WTC11 (cell line): Measurements from ENCODE around the gene COL27A1. TPM values are rescaled to one million over a fixed set of nuclear protein-coding genes. Genes with fewer than 3 reads are reported as not detected.

ENCODE experiments used
- ATAC-seq: fragments of 200-7000 bp; cut with Tn5 transposase; 2 replicates; pipeline ENCODE4 v1.10.0; 2021; ENCODE audit warnings: mild to moderate bottlenecking, moderate library complexity
- CTCF ChIA-PET: fragments of 300-600 bp; sonication (Branson Sonifier 250); formaldehyde crosslinking; loops from one replicate; lab custom pipeline; 2021; ENCODE audit warnings: antibody characterized with exemption; lab: Charles Lee
- POLR2A ChIA-PET: fragments of 350-600 bp; sonication (Branson Sonifier 250); formaldehyde crosslinking; loops from one replicate; lab custom pipeline; 2021; ENCODE audit warnings: antibody characterized with exemption; lab: Charles Lee
- DNase-seq: peaks from one replicate; pipeline ENCODE4 v3.0.0; 2021; ENCODE audit warnings: low spot score
- H3K27ac Mint-ChIP-seq: 2 replicates; pipeline ENCODE4 v1.8.0; 2021; ENCODE audit warnings: mixed read lengths
- H3K27me3 Mint-ChIP-seq: 2 replicates; pipeline ENCODE4 v1.8.0; 2021; ENCODE audit warnings: low read depth, mild to moderate bottlenecking, moderate library complexity, mixed read lengths
- H3K36me3 Mint-ChIP-seq: 2 replicates; pipeline ENCODE4 v1.8.0; 2021; ENCODE audit warnings: mixed read lengths
- H3K4me1 Mint-ChIP-seq: 2 replicates; pipeline ENCODE4 v1.8.0; 2022; ENCODE audit warnings: mixed read lengths
- H3K4me3 Mint-ChIP-seq: 2 replicates; pipeline ENCODE4 v1.8.0; 2021; ENCODE audit warnings: mild to moderate bottlenecking, moderate library complexity, mixed read lengths
- H3K9me3 Mint-ChIP-seq: 2 replicates; pipeline ENCODE4 v1.8.0; 2021; ENCODE audit warnings: mixed read lengths
- ATF6 ChIP-seq: sonication (generic); formaldehyde crosslinking; IDR thresholded peaks from 2 replicates; pipeline ENCODE4 v1.8.1; 2023; ENCODE audit warnings: mild to moderate bottlenecking, missing genetic modification reagents
- CREB1 ChIP-seq: sonication (generic); formaldehyde crosslinking; IDR thresholded peaks from 2 replicates; pipeline ENCODE4 v1.8.0; 2023; ENCODE audit warnings: mild to moderate bottlenecking, missing genetic modification reagents
- E2F4 ChIP-seq: sonication (generic); formaldehyde crosslinking; IDR thresholded peaks from 2 replicates; pipeline ENCODE4 v1.8.1; 2022; ENCODE audit warnings: low read depth, mild to moderate bottlenecking, moderate library complexity, missing genetic modification reagents, borderline replicate concordance
- E2F5 ChIP-seq: sonication (generic); formaldehyde crosslinking; IDR thresholded peaks from 2 replicates; pipeline ENCODE4 v1.8.1; 2022; ENCODE audit warnings: mild to moderate bottlenecking, moderate library complexity, missing genetic modification reagents
- ELF4 ChIP-seq: sonication (generic); formaldehyde crosslinking; IDR thresholded peaks from 2 replicates; pipeline ENCODE4 v1.8.1; 2022; ENCODE audit warnings: low read depth, mild to moderate bottlenecking, moderate library complexity, missing genetic modification reagents
- FOXP1 ChIP-seq: sonication (generic); formaldehyde crosslinking; IDR thresholded peaks from 2 replicates; pipeline ENCODE4 v1.8.0; 2022; ENCODE audit warnings: missing genetic modification reagents, mild to moderate bottlenecking, moderate library complexity, borderline replicate concordance
- HMGXB4 ChIP-seq: sonication (generic); formaldehyde crosslinking; IDR thresholded peaks from 2 replicates; pipeline ENCODE4 v1.8.1; 2023; ENCODE audit warnings: mild to moderate bottlenecking, moderate library complexity, missing genetic modification reagents
- IRF1 ChIP-seq: sonication (generic); formaldehyde crosslinking; IDR thresholded peaks from 2 replicates; pipeline ENCODE4 v1.8.0; 2023; ENCODE audit warnings: missing genetic modification reagents
- IRF2 ChIP-seq: sonication (generic); formaldehyde crosslinking; IDR thresholded peaks from 2 replicates; pipeline ENCODE4 v1.8.0; 2022; ENCODE audit warnings: low read depth, missing genetic modification reagents, borderline replicate concordance
- NFE2L1 ChIP-seq: sonication (generic); formaldehyde crosslinking; IDR thresholded peaks from 2 replicates; pipeline ENCODE4 v1.8.1; 2023; ENCODE audit warnings: missing genetic modification reagents
- NFYB ChIP-seq: sonication (generic); formaldehyde crosslinking; conservative IDR thresholded peaks from 2 replicates; pipeline ENCODE4 v1.8.0; 2022; ENCODE audit warnings: low read depth, missing genetic modification reagents
- NR2C2 ChIP-seq: sonication (generic); formaldehyde crosslinking; IDR thresholded peaks from 2 replicates; pipeline ENCODE4 v1.8.0; 2022; ENCODE audit warnings: mild to moderate bottlenecking, missing genetic modification reagents
- SMAD3 ChIP-seq: sonication (generic); formaldehyde crosslinking; IDR thresholded peaks from 2 replicates; pipeline ENCODE4 v1.8.0; 2022; ENCODE audit warnings: missing genetic modification reagents, mild to moderate bottlenecking, borderline replicate concordance
- SMAD4 ChIP-seq: sonication (generic); formaldehyde crosslinking; IDR thresholded peaks from 2 replicates; pipeline ENCODE4 v1.8.0; 2022; ENCODE audit warnings: mild to moderate bottlenecking, missing genetic modification reagents
- SP1 ChIP-seq: sonication (generic); formaldehyde crosslinking; conservative IDR thresholded peaks from 2 replicates; pipeline ENCODE4 v1.8.1; 2022; ENCODE audit warnings: missing genetic modification reagents
- ZNF425 ChIP-seq: fragments of 250-450 bp; sonication (Bioruptor Pico); conservative IDR thresholded peaks from 2 replicates; pipeline ENCODE4 v1.9.0; 2021; ENCODE audit warnings: mild to moderate bottlenecking
- ZNF671 ChIP-seq: fragments of 250-450 bp; sonication (Bioruptor Pico); IDR thresholded peaks from 2 replicates; pipeline ENCODE4 v1.8.0; 2021; ENCODE audit warnings: mild to moderate bottlenecking
- total RNA-seq: library from RNA; stranded (reverse); gene quantifications from 3 replicates; pipeline ENCODE4 v1.2.3, GENCODE V29; 2021

COL27A1 gene
- total RNA-seq, 1 experiment from 2014 or later = 47.5 TPM

- POLR2A ChIA-PET = interaction anchor here (0.6 kb wide), 1 partner anchor 178 kb away, joined by 5 read pairs; no protein-coding TSS in a partner anchor
- Mint-ChIP-seq H3K9me3 (no peaks in the 10 kb centered on the region), H3K27ac (no peak overlapping the region; the same call in 1 of the 2 replicates), H3K36me3 (peaks cover 11% of the 10 kb centered on the region; the same call in 1 of the 2 replicates), H3K4me1 (no peaks in the 10 kb centered on the region), H3K27me3 (no peaks in the 10 kb centered on the region), H3K4me3 (no peak overlapping the region)
- CTCF ChIA-PET = interaction anchor here (0.7 kb wide), 1 partner anchor 76 kb away, joined by 3 read pairs; no protein-coding TSS in a partner anchor
- no peak for ATAC-seq
- no peak for DNase-seq
- TF ChIP-seq NFYB (CRISPR knock-in tag) (no peak), IRF1 (no peak), IRF2 (CRISPR knock-in tag) (no peak), ZNF671 (CRISPR knock-in tag) (no peak), FOXP1 (CRISPR knock-in tag) (no peak), ATF6 (CRISPR knock-in tag) (no peak), SMAD4 (CRISPR knock-in tag) (no peak), NFE2L1 (CRISPR knock-in tag) (no peak), CREB1 (CRISPR knock-in tag) (no peak), SP1 (CRISPR knock-in tag) (no peak), HMGXB4 (CRISPR knock-in tag) (no peak), ELF4 (CRISPR knock-in tag) (no peak), E2F5 (CRISPR knock-in tag) (no peak), E2F4 (CRISPR knock-in tag) (no peak), NR2C2 (no peak), SMAD3 (CRISPR knock-in tag) (no peak), ZNF425 (CRISPR knock-in tag) (no peak)
Observed at GRCh38 chr9:114214686-114215414, 59.5 kb downstream of the COL27A1 start.
